Posterior cingulate gyrus (tissue), 11 donors: ENCODE data around the gene PRKG1.
A peak's percentile ranks its signal among the peaks of the same experiment; 100 is the strongest.
"Not testable (repeated sequence)": the region's sequence is repeated elsewhere in the genome, so short reads cannot be mapped to it uniquely, and the experiment has no call there.

Experiments used
- DNase-seq, 10 donors: peaks; one replicate each; pipeline versions ENCODE4 v3.0.0 to v3.0.0-alpha.2; 2020 to 2021; ENCODE audit warnings: mixed read lengths in 3 of 10
- intact Hi-C: fragments of 100-400 bp; cut with DNase I; formaldehyde crosslinking; loops from one replicate; pipeline ENCODE4 v1.15.1; 2023

PRKG1 gene

DNA sequence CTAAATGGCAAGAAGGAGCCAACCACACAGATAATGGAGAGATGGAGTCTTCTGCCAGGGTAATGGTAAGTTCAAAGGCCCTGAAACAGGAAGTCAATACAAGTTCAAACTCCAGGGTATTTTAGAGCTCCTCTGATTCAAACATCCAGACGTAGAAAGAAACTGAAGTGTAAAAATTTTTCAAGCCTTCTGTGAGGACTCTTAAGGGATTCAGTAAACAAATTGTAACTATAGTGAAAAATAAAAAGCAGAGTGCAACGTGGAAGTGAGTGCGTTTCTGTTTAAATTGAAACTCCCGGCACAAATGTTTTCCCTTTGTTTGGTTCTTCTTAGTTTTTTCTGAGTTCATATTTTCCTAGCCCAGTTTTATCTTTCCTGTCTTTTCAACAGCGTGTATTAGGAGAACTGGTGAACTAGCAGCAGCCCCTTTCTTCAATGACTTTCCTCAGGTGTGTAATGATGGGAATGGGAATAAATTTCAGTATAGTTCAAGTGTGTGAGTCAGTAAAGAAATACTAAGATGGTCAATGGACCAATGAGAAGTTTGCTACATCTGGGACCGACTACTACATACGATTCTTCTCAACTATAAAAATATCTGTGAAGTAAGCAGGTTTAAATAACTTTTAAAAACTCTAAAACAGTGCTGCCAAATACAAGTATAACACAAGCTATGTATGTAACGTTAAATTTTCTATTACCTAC is 326.3 kb downstream of the PRKG1 start:
- DNase-seq = no peak
- intact Hi-C loops = no loop called here

DNA sequence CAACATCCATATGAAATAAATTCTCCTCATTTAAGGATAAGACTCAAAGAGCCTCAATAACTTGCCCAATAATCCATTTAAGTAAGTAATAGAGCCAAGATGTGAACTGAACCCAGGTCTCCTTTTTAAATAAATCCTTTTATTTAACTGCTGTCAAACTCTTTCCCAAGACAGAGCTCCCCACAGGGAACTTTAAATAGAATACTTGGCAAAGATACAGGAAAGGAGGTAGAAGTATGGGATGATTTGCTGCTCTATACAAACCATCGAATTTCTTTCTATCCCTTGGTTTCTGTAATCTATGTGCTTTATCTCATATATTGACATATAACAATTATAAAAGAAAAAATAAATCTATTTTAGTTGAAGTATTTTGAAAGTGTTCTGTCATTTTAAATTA is 329.2 kb downstream of the PRKG1 start:
- intact Hi-C loops = no loop called here
- DNase-seq = no peak

DNA sequence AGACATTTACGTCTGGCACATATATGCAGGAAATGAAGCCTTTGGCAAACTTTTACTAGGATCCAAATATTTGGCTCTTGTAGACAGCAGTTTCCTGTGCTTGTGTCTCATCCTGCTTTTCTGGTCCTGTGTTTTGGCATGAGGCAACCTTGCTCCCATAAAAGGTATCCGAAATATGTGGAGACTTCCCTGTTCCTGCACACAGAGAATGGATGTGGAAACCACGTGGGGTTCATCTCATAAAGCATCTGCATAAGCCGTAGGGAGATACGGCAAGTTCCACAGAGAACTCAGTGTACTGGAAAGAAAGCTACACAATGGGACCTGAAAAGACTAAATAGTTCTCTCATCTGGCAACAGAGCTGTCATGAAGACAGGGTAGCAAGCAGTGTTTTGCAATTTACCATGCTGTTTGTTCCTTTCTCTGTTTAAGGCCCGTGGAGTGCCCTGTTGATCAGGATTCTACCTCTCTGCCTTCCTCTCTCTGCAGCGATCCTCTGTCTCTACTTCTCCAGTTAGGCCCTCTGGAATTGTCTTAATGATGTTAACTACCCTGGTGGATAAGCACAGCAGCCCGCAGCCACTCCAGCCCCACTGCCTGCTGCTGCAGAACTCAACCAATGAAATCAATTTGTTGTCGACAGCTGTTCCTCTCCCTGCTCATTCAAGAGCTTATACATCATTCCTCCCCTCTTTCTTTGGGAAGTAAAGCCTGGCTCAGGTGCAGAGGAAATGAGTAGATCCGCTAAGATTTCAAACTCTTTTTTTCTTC is 331.5 kb downstream of the PRKG1 start:
- no peak for DNase-seq
- intact Hi-C loops = no loop called here

DNA sequence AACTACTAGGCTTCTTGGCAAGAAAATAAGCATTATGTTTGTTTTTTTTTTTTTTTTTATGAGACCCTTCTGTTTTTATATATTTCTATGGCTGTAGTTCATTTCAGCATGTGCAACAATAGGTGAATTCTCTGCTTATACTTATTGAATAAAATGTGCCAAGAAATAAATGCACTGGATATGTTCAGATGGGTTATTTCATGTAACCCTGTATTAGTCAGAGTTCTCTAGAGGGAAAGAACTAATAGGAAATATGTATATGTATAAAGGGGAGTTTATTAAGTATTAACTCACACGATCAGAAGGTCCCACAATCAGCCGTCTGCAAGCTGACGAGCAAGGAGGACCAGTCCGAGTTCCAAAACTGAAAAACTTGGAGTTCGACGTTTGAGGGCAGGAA is 332.3 kb downstream of the PRKG1 start:
- DNase-seq = no peak
- intact Hi-C loops = no loop called here

DNA sequence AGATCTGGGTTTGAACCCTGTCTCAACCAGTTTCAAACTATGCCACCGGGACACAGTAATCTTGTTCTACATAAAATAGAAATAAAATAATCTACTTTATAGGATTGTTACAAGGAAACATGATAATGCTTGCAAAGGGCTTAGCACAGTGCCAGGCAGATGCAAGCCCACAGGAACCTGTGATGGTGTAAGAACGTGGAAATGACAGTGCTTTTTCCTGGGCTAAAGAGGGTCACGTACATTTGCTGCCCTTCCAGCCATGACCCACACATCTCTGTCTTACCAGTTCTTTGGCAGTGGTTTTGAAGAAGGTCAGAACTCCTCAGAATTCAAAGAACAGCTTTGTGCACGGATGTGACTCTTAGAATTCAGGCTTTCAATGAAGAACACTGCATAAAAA is 342.2 kb downstream of the PRKG1 start:
- no peak for DNase-seq
- intact Hi-C loops = no loop called here

DNA sequence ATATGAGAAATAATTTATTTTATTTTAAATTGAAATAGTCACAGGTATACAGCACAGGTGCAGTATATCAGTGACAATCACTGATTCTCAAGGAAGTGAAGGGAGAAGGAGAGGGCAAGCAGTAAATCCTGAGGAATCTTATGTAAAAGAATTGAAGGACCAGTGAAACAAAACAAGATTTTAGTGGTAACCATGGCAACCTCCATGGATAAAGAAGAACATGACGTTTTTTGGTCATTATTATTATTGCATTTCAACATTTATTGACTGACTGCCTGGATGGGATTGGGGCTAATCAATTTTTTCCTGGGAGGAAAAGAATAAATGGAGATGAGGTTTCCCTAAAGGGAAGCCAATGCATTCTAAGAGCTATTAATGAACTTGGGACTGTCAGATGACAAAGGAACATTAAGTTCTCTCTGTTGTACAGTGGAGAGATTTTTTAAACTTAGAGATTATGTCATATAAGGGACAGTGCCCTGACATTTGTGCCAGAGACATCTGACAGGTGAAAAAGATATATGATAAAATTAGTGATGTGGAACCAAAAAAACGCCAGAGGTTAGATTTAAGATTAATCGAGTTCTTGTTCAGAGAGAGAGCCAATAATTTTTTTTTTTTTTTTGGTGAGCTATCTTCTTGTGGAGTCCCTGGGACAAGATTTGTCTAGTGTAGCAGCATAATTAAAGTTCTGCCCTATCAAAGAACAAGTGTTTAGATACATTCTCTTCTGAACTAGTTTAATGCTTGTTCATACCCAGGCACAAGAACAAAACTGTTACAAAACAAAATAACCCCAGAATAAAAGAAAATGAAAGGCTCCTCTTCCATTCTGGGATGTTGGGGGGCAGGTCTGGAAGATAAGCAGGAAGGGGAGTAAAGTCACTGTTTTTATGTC is 345.2 kb downstream of the PRKG1 start:
- intact Hi-C loops = loop anchor here (5.0 kb wide), 1 partner anchor 347 kb away; the partner anchor contains the start of gene PRKG1
- no peak for DNase-seq

DNA sequence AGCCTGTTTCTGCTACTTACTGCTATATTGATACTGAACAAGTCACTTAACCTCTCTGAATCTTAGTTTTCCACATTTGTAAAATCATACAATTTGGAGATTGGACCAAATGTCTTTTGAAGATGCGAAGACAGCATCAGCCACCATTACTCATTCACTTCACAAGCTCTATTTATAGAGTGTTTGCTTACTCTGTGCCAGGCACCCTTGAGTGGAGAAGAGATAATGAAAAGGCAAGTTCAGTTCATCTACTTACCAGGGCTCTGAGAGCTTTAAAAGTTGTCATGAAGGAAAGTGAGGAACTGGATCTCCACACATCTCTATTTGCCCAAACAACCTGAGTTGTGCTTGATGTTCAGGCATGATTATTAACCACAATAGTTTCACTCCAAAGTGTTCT is 347.6 kb downstream of the PRKG1 start:
- intact Hi-C loops = loop anchor here (5.0 kb wide), 1 partner anchor 350 kb away; the partner anchor contains the start of gene PRKG1
- DNase-seq = no peak

DNA sequence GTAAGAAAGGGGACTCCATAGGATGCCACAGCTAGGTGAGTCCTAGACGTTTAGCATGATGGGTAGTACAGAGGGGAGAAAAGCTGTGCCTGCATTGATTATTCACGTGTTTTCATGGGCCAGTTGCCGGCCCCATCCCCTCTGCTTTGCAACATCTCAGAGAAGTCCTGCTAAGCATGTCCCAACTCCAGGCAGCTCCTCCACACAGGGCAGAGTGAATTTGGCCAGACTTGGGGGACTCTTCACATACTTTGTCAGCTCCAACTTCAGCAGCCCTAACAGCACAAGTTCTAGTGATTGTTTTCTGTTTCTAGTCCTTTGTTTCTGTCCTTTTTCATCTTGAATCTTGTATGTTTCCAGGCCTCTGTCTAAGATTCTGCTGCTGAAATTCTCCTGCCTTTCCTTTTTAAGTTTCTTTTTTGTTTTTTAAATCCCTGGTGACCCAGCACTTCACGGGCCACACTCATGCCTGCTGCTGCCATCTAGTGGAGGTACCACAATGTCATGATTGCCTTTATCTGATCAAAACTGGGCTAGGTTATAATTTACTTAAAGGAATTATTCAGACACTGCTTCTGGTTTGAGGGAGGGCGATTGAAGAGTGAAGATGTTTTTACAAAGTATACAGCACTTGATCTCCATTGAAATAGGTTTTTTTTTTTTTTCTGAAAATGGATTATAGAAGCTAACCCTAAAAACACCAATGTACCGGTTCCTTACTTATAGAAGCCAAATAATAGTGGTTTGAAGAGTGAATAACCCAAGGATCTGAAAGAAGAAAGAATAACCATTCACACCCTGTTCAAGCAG is 348.2 kb downstream of the PRKG1 start:
- intact Hi-C loops = loop anchor here (5.0 kb wide), 1 partner anchor 350 kb away; the partner anchor contains the start of gene PRKG1
- DNase-seq = peak in 9 of 10 donors; percentile 23 to 90 (median 44)

DNA sequence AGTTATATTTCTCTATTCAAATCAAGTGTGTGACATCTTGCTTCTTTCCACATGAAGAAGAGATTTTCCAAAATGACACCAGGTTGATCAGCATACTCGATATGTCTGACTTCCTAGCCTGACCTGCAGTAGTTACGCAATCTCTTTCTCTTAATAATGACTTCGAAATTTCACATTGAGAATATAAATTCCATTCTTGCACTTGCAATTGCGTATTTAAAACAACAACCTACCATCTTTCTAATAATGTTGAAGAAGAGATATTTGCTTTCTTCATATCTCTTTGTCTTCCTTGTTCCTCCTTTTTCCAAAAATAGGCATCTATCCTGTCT is 348.8 kb downstream of the PRKG1 start:
- intact Hi-C loops = loop anchor here (5.0 kb wide), 1 partner anchor 351 kb away; the partner anchor contains the start of gene PRKG1
- DNase-seq = no peak

DNA sequence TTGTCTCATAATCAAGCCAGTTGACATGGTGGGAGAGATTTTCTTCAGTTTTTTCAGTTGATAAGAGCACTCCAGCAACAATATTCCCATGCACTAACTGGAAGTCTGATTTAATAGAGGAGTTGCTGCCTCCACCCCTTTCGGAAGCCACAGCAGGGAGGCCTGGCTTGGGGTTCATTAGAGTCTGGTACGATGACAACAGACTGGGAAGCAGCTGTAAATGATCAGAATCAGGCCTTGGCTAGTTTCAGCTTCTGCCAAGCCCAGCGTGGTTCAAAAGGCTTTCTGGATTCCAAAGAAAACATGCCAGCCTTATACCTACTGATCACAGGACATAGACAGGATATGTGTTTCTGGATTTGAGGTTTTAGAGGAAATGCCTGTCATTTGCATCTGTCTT is 351.1 kb downstream of the PRKG1 start:
- DNase-seq = no peak
- intact Hi-C loops = no loop called here

DNA sequence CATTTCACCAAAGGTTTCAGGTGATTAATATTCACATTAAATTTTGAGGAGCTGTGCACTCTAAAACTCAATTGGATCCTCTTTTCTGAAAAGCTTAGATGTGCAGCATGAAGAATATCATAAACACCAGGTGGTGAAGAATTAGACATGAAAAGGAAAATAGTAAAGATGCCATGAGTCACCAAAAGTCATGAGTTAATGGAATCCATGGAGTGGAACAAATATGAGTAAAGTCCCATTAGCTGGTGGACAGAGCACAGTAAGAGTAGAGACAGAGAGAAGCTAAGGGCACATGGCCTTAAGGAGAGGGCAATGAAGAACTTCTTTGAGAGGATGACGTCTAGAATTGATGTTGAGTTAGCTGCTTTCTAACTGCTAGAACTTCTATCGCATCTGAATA is 353.5 kb downstream of the PRKG1 start:
- no peak for DNase-seq
- intact Hi-C loops = no loop called here

DNA sequence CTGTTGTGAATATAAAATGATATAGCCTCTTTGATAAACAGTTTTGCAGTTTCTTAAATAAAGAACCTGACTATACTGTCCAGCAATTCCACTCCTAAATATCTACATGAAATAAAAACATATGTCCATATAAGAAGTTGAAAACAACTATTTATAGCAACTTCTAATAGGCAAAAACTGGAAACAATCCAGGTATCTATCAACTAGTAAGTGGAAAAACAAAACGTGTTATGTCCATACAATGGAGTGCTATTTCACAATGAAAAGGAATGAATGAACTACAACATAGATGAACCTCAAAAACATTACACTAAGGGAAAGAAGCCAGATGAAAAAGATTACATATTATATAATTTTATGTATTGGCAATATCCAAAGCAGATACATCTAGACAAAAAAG is 356.2 kb downstream of the PRKG1 start:
- intact Hi-C loops = no loop called here
- no peak for DNase-seq

DNA sequence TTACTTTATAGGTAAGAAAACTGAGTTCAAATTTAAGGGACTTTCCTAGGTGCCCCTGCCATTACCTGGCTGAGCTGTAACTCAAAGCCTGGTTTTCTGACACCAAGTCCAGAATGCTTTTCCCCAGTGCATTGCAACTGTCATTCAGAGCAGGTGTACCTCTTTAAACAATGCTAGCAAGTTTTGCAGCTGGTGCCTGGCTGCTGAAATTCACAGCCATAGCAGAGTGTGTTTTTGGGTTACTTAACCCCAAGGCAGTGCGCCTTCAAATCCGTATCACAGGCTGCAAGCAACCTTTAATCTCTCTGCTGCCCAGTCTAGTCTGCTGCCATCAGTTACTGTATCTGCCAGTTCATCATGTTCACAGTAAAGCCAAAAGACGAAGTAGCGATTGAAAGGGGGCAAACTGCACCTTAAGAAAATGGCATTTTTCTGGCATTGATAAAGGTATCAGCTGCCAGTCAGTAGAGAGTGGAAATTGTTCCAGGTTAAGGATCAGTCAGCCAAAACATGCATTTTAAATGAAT is 359.7 kb downstream of the PRKG1 start:
- intact Hi-C loops = no loop called here

DNA sequence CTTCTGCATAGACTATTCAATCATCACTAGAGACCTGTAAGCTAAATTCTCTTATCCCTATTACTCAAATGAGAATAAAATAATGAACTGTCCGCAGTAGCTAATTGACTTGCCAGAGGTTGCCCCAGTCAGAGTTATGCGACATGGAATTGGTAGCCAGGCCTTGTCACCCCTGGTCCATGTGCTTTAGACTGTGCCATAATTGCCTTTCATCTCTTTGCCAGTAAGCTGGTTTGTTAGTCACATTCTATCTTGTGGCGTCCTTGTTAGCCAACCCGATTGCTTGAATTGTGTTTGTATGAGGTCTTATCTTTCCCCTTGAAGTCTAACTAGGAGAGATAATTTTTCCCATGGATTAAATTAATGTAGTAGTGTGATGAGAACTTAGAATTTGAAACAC is 362.5 kb downstream of the PRKG1 start:
- no peak for DNase-seq
- intact Hi-C loops = no loop called here

More for the DNA sequence above, 359.7 kb downstream of the PRKG1 start:
- DNase-seq = no peak

DNA sequence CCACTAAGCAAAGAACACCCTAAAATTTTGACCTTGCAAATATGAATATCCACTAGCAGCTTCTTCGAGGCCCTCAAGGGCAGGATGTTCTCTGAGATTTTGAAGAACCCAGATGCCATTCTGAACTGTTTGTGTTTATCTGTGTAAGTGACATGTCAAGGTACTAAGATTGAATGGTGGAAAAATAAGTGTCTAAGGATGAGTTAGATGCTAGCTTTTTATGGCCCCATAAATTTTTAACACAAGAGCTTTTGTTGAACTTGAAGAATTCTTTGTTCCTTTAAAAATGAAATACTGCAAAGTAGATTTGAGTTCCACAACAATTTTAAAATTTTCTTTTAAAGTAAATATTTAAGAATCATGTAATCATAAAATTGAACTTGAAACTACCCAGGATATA is 365.4 kb downstream of the PRKG1 start:
- intact Hi-C loops = no loop called here
- no peak for DNase-seq

DNA sequence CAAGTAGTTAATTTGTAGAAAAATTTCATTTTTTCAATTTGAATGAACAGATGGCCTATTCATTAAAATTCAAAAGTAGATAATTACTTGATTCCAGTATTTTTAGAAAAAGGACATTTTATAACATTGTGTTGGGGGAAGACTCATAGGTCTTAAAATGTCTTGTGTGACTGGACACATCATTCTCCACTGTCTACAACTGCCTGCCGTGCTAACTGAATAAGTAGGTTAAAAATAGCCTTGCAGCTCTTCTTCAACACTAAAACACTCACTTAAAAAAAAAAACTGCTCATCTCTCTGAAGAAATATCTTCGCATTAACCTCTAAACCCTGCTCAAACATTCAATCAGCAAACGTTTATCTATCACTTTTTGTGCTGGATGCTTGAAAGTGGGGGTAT is 371.3 kb downstream of the PRKG1 start:
- intact Hi-C loops = no loop called here
- no peak for DNase-seq

DNA sequence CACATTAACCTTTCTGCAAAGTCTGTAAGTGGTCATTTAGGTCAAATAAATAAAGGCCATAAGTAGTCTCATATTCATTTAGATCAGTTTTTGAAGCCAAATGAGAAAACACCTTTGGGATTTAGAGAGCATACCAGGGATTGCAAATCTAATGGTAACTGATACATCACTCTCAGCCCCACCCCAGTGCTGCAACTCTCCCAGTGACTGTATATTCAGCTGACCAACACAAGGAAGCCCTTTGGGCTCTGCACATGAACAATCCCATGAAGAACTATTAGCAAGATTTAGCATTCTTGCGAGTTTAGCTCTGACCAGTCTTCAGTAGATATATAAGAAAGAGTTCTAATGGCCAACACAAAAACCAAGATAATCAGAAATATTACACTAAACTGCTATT is 372.8 kb downstream of the PRKG1 start:
- no peak for DNase-seq
- intact Hi-C loops = no loop called here

DNA sequence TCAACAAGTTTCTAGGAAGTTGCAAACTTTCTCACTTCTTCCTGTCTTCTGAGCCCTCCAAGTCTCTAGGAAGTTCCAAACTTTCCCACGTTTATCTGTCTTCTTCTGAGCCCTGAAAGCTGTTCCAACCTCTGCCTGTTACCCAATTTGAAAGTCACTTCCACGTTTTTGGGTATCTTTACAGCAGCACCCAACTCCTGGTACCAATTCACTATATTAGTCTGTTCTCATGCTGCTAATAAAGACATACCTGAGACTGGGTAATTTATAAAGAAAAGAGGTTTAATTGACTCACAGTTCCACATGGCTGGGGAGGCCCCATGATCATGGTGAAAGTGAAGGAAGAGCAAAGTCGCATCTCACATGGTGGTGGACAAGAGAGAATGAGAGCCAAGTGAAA is 381.5 kb downstream of the PRKG1 start:
- DNase-seq, intact Hi-C loops: not testable (repeated sequence)

DNA sequence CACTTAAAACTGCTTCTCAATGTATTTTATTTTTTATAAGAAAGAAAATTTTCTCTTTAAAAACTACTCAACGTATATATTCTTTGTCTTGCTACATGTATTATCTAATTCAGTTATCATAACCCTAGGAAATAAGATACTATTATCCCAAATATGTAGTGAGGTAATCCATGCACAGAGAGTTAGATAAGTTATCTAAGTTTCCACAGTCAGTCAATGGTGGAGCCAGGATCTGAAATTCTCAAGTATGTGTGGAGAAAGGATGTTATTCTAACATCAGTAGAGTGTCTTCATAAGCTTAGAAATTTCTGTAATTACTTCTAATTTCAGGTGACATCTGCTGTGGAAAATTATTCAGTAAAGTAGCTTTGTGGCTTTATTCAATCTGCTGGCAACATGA is 385.2 kb downstream of the PRKG1 start:
- intact Hi-C loops = no loop called here
- DNase-seq = no peak
